Measurements from ENCODE around the gene NQO2. TPM values are rescaled to one million over a fixed set of nuclear protein-coding genes. Genes with fewer than 3 reads are reported as not detected.

The NQO2 gene
- total RNA-seq, 1 experiment from 2014 or later: 82.9 TPM

DNA sequence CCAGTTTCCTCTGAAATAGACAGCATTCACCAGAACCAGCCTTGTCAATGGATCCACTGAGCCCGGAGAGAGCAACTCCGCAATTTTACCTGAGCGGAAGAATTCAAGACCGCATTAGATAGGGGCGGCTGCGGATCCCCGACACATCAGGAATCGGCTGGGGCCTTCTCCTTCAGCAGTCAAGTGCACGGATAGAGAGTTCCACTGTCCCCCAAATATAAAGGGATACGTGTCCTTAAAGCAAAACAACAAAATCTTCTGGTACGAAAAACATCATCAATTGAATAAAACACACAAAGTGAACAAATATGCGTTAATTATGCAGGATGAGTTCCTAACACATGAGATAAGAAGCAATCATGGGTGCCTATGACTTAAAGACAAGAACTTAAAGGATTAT, 46.6 kb upstream of the NQO2 start:
- no TSS peak for BruUV-seq (replicated peaks)
- H3K79me2 ChIP-seq (ENCODE audit: insufficient read depth, low read length): no peaks in the 10 kb centered on the region
- TF ChIP-seq POLR2AphosphoS5 (IDR thresholded peaks at IDR 0.05; ENCODE audit: low read depth, low read length): no peak
- no peak for TF ChIP-seq ZNF274 (IDR thresholded peaks at IDR 0.05; ENCODE audit: low read depth, low read length)
- TF ChIP-seq EGR1 (IDR thresholded peaks at IDR 0.05; ENCODE audit: low read depth): no peak
- no peak for TF ChIP-seq SRF (IDR thresholded peaks at IDR 0.05; ENCODE audit: low read depth)
- TF ChIP-seq ZFX (IDR thresholded peaks at IDR 0.05): no peak
- TF ChIP-seq YY1 (IDR thresholded peaks at IDR 0.05; ENCODE audit: extremely low read depth, insufficient replicate concordance, low read depth, low read length): no peak
- TF ChIP-seq CEBPB (IDR thresholded peaks at IDR 0.05; ENCODE audit: low read depth): no peak
- TF ChIP-seq TCF7L2 (IDR thresholded peaks at IDR 0.05; ENCODE audit: borderline replicate concordance, extremely low read depth, insufficient read depth, insufficient read length): no peak
- H3K4me2 ChIP-seq (ENCODE audit: low read length): peak overlapping the region; percentile 69
- H3K9ac ChIP-seq (ENCODE audit: low read length): peak overlapping the region; percentile 38; the same call in 1 of the 2 replicates
- H3K4me3 ChIP-seq (replicated peaks in 1 of 2; ENCODE audit: low read depth in 1 of 2, low read length in 2 of 2): no peak overlapping the region
- no peak for DNase-seq (ENCODE audit: low read depth, low spot score)
- intact Hi-C loops (cut with micrococcal nuclease): no loop called here
- no peaks in the 10 kb centered on the region for H3K9me3 ChIP-seq (ENCODE audit: control insufficient read depth in 1 of 2, insufficient read depth in 1 of 2, low read depth in 1 of 2, low read length in 2 of 2)
- peaks cover 4 to 17% of the 10 kb centered on the region in 2 experiments; a peak in 3 of 4 replicates for H3K36me3 ChIP-seq (ENCODE audit: control insufficient read depth in 1 of 2, insufficient read depth in 2 of 2, low read length in 2 of 2)
- no peak for ATAC-seq
- peak overlapping the region; percentile 12; the same call in 1 of the 2 replicates for H3K27ac ChIP-seq (ENCODE audit: low read depth, low read length)
- RAD21 ChIA-PET (ENCODE audit: low non-redundant PET in 1 of 2, low total read pairs in 2 of 2, uncharacterized antibody in 2 of 2, unreplicated experiment in 2 of 2): interaction anchor here (1.2 to 1.6 kb wide), 2 partner anchors 34 to 107 kb away, joined by 3 to 14 read pairs; no protein-coding TSS in a partner anchor
- H3K4me1 ChIP-seq (ENCODE audit: control insufficient read depth in 1 of 2, insufficient read depth in 2 of 2, low read length in 2 of 2): peaks cover 10 to 18% of the 10 kb centered on the region in 2 experiments
- H4K20me1 ChIP-seq (ENCODE audit: insufficient read depth): no peaks in the 10 kb centered on the region
- POLR2A ChIA-PET: interaction anchor here (0.9 to 1.9 kb wide), 4 partner anchors 19 to 112 kb away, joined by 4 to 14 read pairs (median 7); partner anchors contain the start of genes SERPINB1 and SERPINB6
- no peaks in the 10 kb centered on the region for H3K9me2 ChIP-seq (ENCODE audit: insufficient read depth)
- CTCF ChIA-PET: interaction anchor here (0.6 to 4.2 kb wide), 41 partner anchors 8 to 215 kb away, joined by 3 to 58 read pairs (median 6); partner anchors contain the start of genes NQO2, SERPINB1 and SERPINB6
- H2AFZ ChIP-seq (ENCODE audit: low read depth, low read length, poor library complexity, severe bottlenecking): no peak overlapping the region
- no peaks in the 10 kb centered on the region for H3K27me3 ChIP-seq (ENCODE audit: insufficient read depth, low read length)

DNA sequence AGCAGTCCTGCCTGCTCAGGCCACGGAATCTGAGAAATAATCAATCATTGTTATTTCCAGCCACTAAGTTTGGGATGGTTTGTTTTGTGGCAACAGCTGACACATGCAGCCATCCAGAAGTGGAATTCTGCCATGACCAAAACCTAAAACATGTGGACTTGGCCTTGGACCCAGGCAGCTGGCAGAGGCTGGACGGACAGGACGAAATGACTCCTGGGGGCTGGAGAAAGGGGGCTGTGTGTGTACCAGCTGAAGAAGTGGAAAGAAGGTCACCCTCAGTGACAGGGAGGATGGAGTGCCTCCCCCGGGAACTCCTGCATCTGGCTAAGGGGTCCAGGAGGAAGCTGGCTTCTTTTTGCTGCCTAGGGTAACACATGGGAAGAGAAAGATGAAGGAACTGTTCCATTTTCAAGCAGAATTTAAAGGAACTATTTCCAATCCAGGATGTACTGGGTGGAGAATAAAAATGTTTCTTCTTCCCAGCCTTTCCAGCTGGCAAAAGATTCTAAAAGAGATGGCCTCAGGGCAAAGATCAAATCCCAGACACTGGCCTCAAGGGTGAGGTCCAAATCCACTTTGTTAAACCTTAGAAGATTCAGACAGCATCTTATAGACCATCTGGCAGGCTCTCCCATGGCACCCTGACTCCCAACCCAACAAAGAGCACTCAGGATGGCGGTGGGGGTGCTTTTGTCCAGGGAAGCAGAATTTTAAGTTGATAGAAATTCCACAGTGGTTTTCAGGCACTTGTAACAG, 42.6 kb upstream of the NQO2 start:
- Histone ChIP-seq H3K79me2 (ENCODE audit: insufficient read depth, low read length) (0 out of 2 replicates have a peak, but pooled peaks cover 6% of the 10 kb centered on the region), H3K27me3 (ENCODE audit: insufficient read depth, low read length) (no peaks in the 10 kb centered on the region), H3K4me3 (replicated peaks in 1 of 2; ENCODE audit: low read depth in 1 of 2, low read length in 2 of 2) (no peak overlapping the region), H3K4me2 (ENCODE audit: low read length) (no peak overlapping the region), H4K20me1 (ENCODE audit: insufficient read depth) (no peaks in the 10 kb centered on the region), H3K27ac (ENCODE audit: low read depth, low read length) (no peak overlapping the region), H2AFZ (ENCODE audit: low read depth, low read length, poor library complexity, severe bottlenecking) (no peak overlapping the region), H3K9me3 (ENCODE audit: control insufficient read depth in 1 of 2, insufficient read depth in 1 of 2, low read depth in 1 of 2, low read length in 2 of 2) (no peaks in the 10 kb centered on the region), H3K36me3 (ENCODE audit: control insufficient read depth in 1 of 2, insufficient read depth in 2 of 2, low read length in 2 of 2) (peaks cover 3% of the 10 kb centered on the region in 2 experiments; a peak in 1 of 4 replicates), H3K9me2 (ENCODE audit: insufficient read depth) (no peaks in the 10 kb centered on the region), H3K4me1 (ENCODE audit: control insufficient read depth in 1 of 2, insufficient read depth in 2 of 2, low read length in 2 of 2) (peaks cover 7 to 36% of the 10 kb centered on the region in 2 experiments), H3K9ac (ENCODE audit: low read length) (no peak overlapping the region)
- TF ChIP-seq RAD21 (IDR thresholded peaks at IDR 0.05; ENCODE audit: low read depth) (no peak), JUND (IDR thresholded peaks at IDR 0.05) (no peak), ZFX (IDR thresholded peaks at IDR 0.05) (no peak)
- BruUV-seq (replicated peaks): no TSS peak
- RAD21 ChIA-PET (ENCODE audit: low non-redundant PET in 1 of 2, low total read pairs in 2 of 2, uncharacterized antibody in 2 of 2, unreplicated experiment in 2 of 2): no interaction called here
- DNase-seq (ENCODE audit: low read depth, low spot score) (no peak), ATAC-seq (no peak)
- CTCF ChIA-PET: no interaction called here
- POLR2A ChIA-PET: no interaction called here
- intact Hi-C loops (cut with micrococcal nuclease): no loop called here
